IMR-90 (cell line): ENCODE measurements around the gene ADAM12. TPM values are rescaled to one million over a fixed set of nuclear protein-coding genes. Genes with fewer than 3 reads are reported as not detected.

Experiments
- ATAC-seq: fragments of 200-7000 bp; cut with Tn5 transposase; 2 replicates; pipeline ENCODE4 v1.9.1; 2020; ENCODE audit warnings: low read depth, mild to moderate bottlenecking, moderate library complexity
- BruUV-seq: library from RNA; stranded (reverse); fragments of 400-500 nt; replicated peaks from 2 replicates; lab custom pipeline; 2021; lab: Mats Ljungman, UMichigan
- CTCF ChIA-PET: fragments of 300-600 bp; formaldehyde crosslinking; extraction: SDS; loops from one replicate; lab custom pipeline; 2021; ENCODE audit warnings: antibody characterized with exemption; lab: Yijun Ruan, JAX
- POLR2A ChIA-PET: fragments of 300-600 bp; sonication (Branson Sonifier 250); formaldehyde crosslinking; loops from one replicate; lab custom pipeline; 2022; ENCODE audit warnings: antibody characterized with exemption; ENCODE audit not compliant: unreplicated experiment; lab: Charles Lee
- DNase-seq: peaks from one replicate; pipeline ENCODE4 v3.0.0; 2013
- H2AFZ ChIP-seq: replicated peaks from 2 replicates; pipeline ENCODE3; 2013; ENCODE audit warnings: low read length, mild to moderate bottlenecking; ENCODE audit not compliant: poor library complexity
- H2AK5ac ChIP-seq: 2 replicates; pipeline ENCODE4 v1.6.1; 2013; ENCODE audit warnings: low read depth, low read length, inconsistent platforms
- H2AK9ac ChIP-seq: replicated peaks from 2 replicates; pipeline ENCODE3; 2013; ENCODE audit warnings: mild to moderate bottlenecking, low read depth, low read length, moderate library complexity; ENCODE audit not compliant: poor library complexity
- H2BK120ac ChIP-seq: 2 replicates; pipeline ENCODE4 v1.6.1; 2013; ENCODE audit warnings: low read depth, low read length, inconsistent platforms
- H2BK15ac ChIP-seq: 3 replicates; pipeline ENCODE4 v1.6.1; 2013; ENCODE audit warnings: low read depth, low read length, inconsistent platforms
- H2BK20ac ChIP-seq: 2 replicates; pipeline ENCODE4 v1.6.1; 2013; ENCODE audit warnings: low read depth, mild to moderate bottlenecking, inconsistent platforms, low read length, moderate library complexity
- H2BK5ac ChIP-seq: 2 replicates; pipeline ENCODE4 v1.6.1; 2013; ENCODE audit warnings: mild to moderate bottlenecking, low read depth, low read length, inconsistent platforms; ENCODE audit not compliant: poor library complexity, severe bottlenecking
- H3K14ac ChIP-seq: replicated peaks from 2 replicates; pipeline ENCODE4 v1.6.1; 2013; ENCODE audit warnings: low read depth, low read length, inconsistent platforms
- H3K18ac ChIP-seq: 2 replicates; pipeline ENCODE4 v1.6.1; 2013; ENCODE audit warnings: low read depth, low read length, control low read depth
- H3K23ac ChIP-seq: 2 replicates; pipeline ENCODE4 v1.6.1; 2013; ENCODE audit warnings: low read depth, low read length, inconsistent platforms
- H3K27ac ChIP-seq: 2 replicates; pipeline ENCODE4 v1.5.1; 2013; ENCODE audit warnings: mild to moderate bottlenecking, control low read depth, low read length; ENCODE audit not compliant: insufficient read depth
- H3K27me3 ChIP-seq: 2 replicates; pipeline ENCODE4 v1.6.1; 2013; ENCODE audit warnings: low read length; ENCODE audit not compliant: control insufficient read depth, insufficient read depth
- H3K36me3 ChIP-seq: 2 replicates; pipeline ENCODE4 v1.6.1; 2013; ENCODE audit warnings: low read length, mixed read lengths; ENCODE audit not compliant: control insufficient read depth, insufficient read depth
- H3K4ac ChIP-seq: 2 replicates; pipeline ENCODE4 v1.6.1; 2013; ENCODE audit warnings: low read depth, low read length, inconsistent platforms
- H3K4me1 ChIP-seq: 2 replicates; pipeline ENCODE4 v1.6.1; 2013; ENCODE audit warnings: low read length, mixed read lengths; ENCODE audit not compliant: control insufficient read depth, insufficient read depth
- H3K4me2 ChIP-seq: 2 replicates; pipeline ENCODE4 v1.6.1; 2013; ENCODE audit warnings: low read depth, mild to moderate bottlenecking, control low read depth, low read length, moderate library complexity
- H3K4me3 ChIP-seq: 2 replicates; pipeline ENCODE4 v1.5.1; 2013; ENCODE audit warnings: low read depth, mild to moderate bottlenecking, control low read depth, low read length, moderate library complexity; ENCODE audit not compliant: insufficient read depth
- H3K56ac ChIP-seq: 2 replicates; pipeline ENCODE4 v1.6.1; 2013; ENCODE audit warnings: low read length, inconsistent platforms; ENCODE audit not compliant: insufficient read depth; ENCODE audit errors: extremely low read depth
- H3K79me1 ChIP-seq, 2 experiments: 2 replicates each; pipeline ENCODE4 v1.6.1; 2013; ENCODE audit warnings: low read length in 2 of 2, inconsistent platforms in 1 of 2, low read depth in 1 of 2
- H3K9ac ChIP-seq: 2 replicates; pipeline ENCODE4 v1.6.1; 2013; ENCODE audit warnings: low read depth, low read length, control low read depth
- H3K9me1 ChIP-seq: 2 replicates; pipeline ENCODE4 v1.6.1; 2013; ENCODE audit warnings: low read length, inconsistent platforms; ENCODE audit not compliant: insufficient read depth
- H3K9me3 ChIP-seq: 2 replicates; pipeline ENCODE4 v1.6.1; 2013; ENCODE audit warnings: low read length; ENCODE audit not compliant: control insufficient read depth, insufficient read depth
- H4K20me1 ChIP-seq: 2 replicates; pipeline ENCODE4 v1.6.1; 2013; ENCODE audit warnings: low read length, inconsistent platforms; ENCODE audit not compliant: insufficient read depth
- H4K5ac ChIP-seq: 2 replicates; pipeline ENCODE4 v1.6.1; 2013; ENCODE audit warnings: mild to moderate bottlenecking, low read depth, low read length, control low read depth
- H4K8ac ChIP-seq, 2 experiments: 2 replicates each; pipeline ENCODE4 v1.6.1; 2013; ENCODE audit warnings: low read depth in 2 of 2, low read length in 2 of 2, control low read depth in 1 of 2, inconsistent platforms in 1 of 2
- H4K91ac ChIP-seq: 2 replicates; pipeline ENCODE4 v1.6.1; 2013; ENCODE audit warnings: low read depth, low read length, inconsistent platforms; ENCODE audit not compliant: insufficient read depth
- MAZ ChIP-seq: IDR thresholded peaks from 2 replicates; pipeline ENCODE4 v1.6.1; 2012; ENCODE audit warnings: low read depth, mild to moderate bottlenecking, low read length, improper control_type of control experiment, moderate library complexity, borderline replicate concordance
- WGBS, 2 experiments: methylation state at CpG; one replicate each; pipeline versions ENCODE4 v1.1.5 to v1.1.7; 2013; ENCODE audit warnings: missing lambda C conversion rate in 2 of 2; ENCODE audit not compliant: insufficient read length in 1 of 2; ENCODE audit errors: extremely low coverage in 2 of 2; 5-methylcytosine and 5-hydroxymethylcytosine counted together
- dilution Hi-C: fragments of 300-500 bp; cut with HindIII; formaldehyde crosslinking; loops from one replicate; pipeline ENCODE4 v1.14.3; 2018; ENCODE audit warnings: low sequenced_read_pairs; ENCODE audit not compliant: unreplicated experiment
- in situ Hi-C: fragments of 300-500 bp; cut with MboI; formaldehyde crosslinking; loops from 3 replicates; pipeline ENCODE4 v1.14.3; 2019; ENCODE audit warnings: low sequenced_read_pairs, inconsistent platforms, mixed read lengths
- intact Hi-C: fragments of 100-400 bp; cut with micrococcal nuclease; formaldehyde crosslinking; loops from 2 replicates; pipeline ENCODE4 v1.10.0; 2022
- polyA plus RNA-seq, 3 experiments: library from polyadenylated mRNA; depleted of rRNA; stranded (reverse); fragments of >200 nt; gene quantifications; 2 replicates each; pipeline ENCODE4 v1.2.3, GENCODE V29; 2012; ENCODE audit warnings: low replicate concordance in 1 of 3
- total RNA-seq: library from RNA; depleted of rRNA; stranded (reverse); fragments of >200 nt; gene quantifications from 2 replicates; pipeline ENCODE4 v1.2.3, GENCODE V29; 2012

ADAM12 gene
- total and polyA plus RNA-seq, 2 of the 4 experiments (the other 2 are of a cell fraction): 9.6 to 10.2 TPM

- 75% methylated on average over 2 of the region's 4 CpGs; no CpG with 5 or more reads in 1 of the 2 experiments for WGBS, 2 experiments
- H2BK15ac ChIP-seq: no peak overlapping the region
- H2AFZ ChIP-seq: no peak overlapping the region
- H3K27me3 ChIP-seq: no peaks in the 10 kb centered on the region
- no peak overlapping the region for H3K4me2 ChIP-seq
- TF ChIP-seq MAZ: no peak
- H3K4ac ChIP-seq: no peak overlapping the region
- ChIA-PET CTCF (no interaction called here), POLR2A (no interaction called here)
- H3K14ac ChIP-seq: no peak overlapping the region
- no peak overlapping the region for H2BK5ac ChIP-seq
- H3K56ac ChIP-seq: no peak overlapping the region
- no peak overlapping the region for H3K9ac ChIP-seq
- H3K23ac ChIP-seq: no peak overlapping the region
- H4K8ac ChIP-seq: no peak overlapping the region
- in situ Hi-C loops: no loop called here
- H3K9me3 ChIP-seq: no peaks in the 10 kb centered on the region
- peaks cover 5% of the 10 kb centered on the region; the same call in 1 of the 2 replicates for H3K9me1 ChIP-seq
- H4K20me1 ChIP-seq: no peaks in the 10 kb centered on the region
- no peak overlapping the region for H3K18ac ChIP-seq
- no peak overlapping the region for H2BK20ac ChIP-seq
- BruUV-seq: no TSS peak
- no peaks in the 10 kb centered on the region for H3K79me1 ChIP-seq
- no peak overlapping the region for H2AK9ac ChIP-seq
- no peak overlapping the region for H3K27ac ChIP-seq
- DNase-seq (no peak), ATAC-seq (no peak)
- H2BK120ac ChIP-seq: no peak overlapping the region
- H3K36me3 ChIP-seq: no peaks in the 10 kb centered on the region
- dilution Hi-C loops: no loop called here
- H4K91ac ChIP-seq: no peak overlapping the region
- H2AK5ac ChIP-seq: no peak overlapping the region
- intact Hi-C loops: no loop called here
- peaks cover 2% of the 10 kb centered on the region; the same call in 1 of the 2 replicates for H3K4me1 ChIP-seq
- no peak overlapping the region for H3K4me3 ChIP-seq
- no peak overlapping the region for H4K5ac ChIP-seq
These were observed 261.4 kb downstream of the ADAM12 start for GRCh38 chr10:126126866-126127265.
